Kidney (tissue), 14 donors: ENCODE results near the gene SBF1. TPM values are rescaled to one million over a fixed set of nuclear protein-coding genes. Genes with fewer than 3 reads are reported as not detected.
A peak's percentile ranks its signal among the peaks of the same experiment; 100 is the strongest.

Source experiments
- DNase-seq, 5 donors: peaks; one replicate each; pipeline ENCODE4 v3.0.0-alpha.2; 2013 to 2020
- FAIRE-seq: peaks from 2 replicates; lab custom pipeline; 2012; peaks lifted over from hg19 to GRCh38; lab: Jason Lieb, UNC
- H3K27ac ChIP-seq, 2 donors: one replicate each; pipeline ENCODE4 v1.7.0; 2013; ENCODE audit warnings: low read depth in 2 of 2, low read length in 2 of 2, inconsistent platforms in 1 of 2
- H3K27me3 ChIP-seq: one replicate; pipeline ENCODE4 v1.7.1; 2013; ENCODE audit warnings: low read length, inconsistent platforms; ENCODE audit not compliant: control insufficient read depth, insufficient read depth
- H3K36me3 ChIP-seq, 3 donors: one replicate each; pipeline versions ENCODE4 v1.7.0 to v1.7.1; 2013; ENCODE audit warnings: low read length in 3 of 3, control low read depth in 1 of 3, inconsistent platforms in 1 of 3; ENCODE audit not compliant: insufficient read depth in 3 of 3, control insufficient read depth in 2 of 3
- H3K4me1 ChIP-seq, 3 donors: one replicate each; pipeline versions ENCODE4 v1.7.0 to v1.7.1; 2013; ENCODE audit warnings: low read length in 3 of 3, inconsistent platforms in 1 of 3, low read depth in 1 of 3; ENCODE audit not compliant: control insufficient read depth in 2 of 3, insufficient read depth in 2 of 3
- H3K4me3 ChIP-seq, 3 donors: one replicate each; pipeline versions ENCODE4 v1.7.0 to v1.8.1; 2013; ENCODE audit warnings: low read length in 3 of 3, control low read depth in 1 of 3, inconsistent platforms in 1 of 3
- H3K9ac ChIP-seq, 3 donors: one replicate each; pipeline versions ENCODE4 v1.7.0 to v1.7.1; 2013; ENCODE audit warnings: low read length in 3 of 3, control low read depth in 1 of 3, inconsistent platforms in 1 of 3
- H3K9me3 ChIP-seq, 3 donors: one replicate each; pipeline versions ENCODE4 v1.7.0 to v1.7.1; 2013; ENCODE audit warnings: low read length in 3 of 3, control low read depth in 1 of 3, inconsistent platforms in 1 of 3; ENCODE audit not compliant: control insufficient read depth in 2 of 3, insufficient read depth in 1 of 3
- intact Hi-C: fragments of 100-400 bp; cut with DNase I; formaldehyde crosslinking; loops from one replicate; pipeline ENCODE4 v1.11.1; 2022
- polyA plus RNA-seq: library from polyadenylated mRNA; stranded (reverse); fragments of 350-450 nt; fragmentation: Illumina TruSeq; extraction: RNeasy Lipid Tissue Mini Kit (QIAGEN cat#74804); gene quantifications from one replicate; pipeline ENCODE4 v1.2.3, GENCODE V29; 2014; ENCODE audit warnings: low read depth, low replicate concordance; ENCODE audit not compliant: insufficient read depth
- total RNA-seq: library from RNA; stranded (reverse); fragmentation: NEBNext Ultra II Directional; extraction: Animal tissue kit (Norgen Biotek cat#: 25700); gene quantifications from one replicate; pipeline ENCODE4 v1.2.1, GENCODE V29; 2021
- TF ChIP-seq, protein P1 (sequence below): IDR thresholded peaks from 3 replicates; pipeline ENCODE4 v1.5.1; 2012; ENCODE audit warnings: mild to moderate bottlenecking, moderate library complexity, borderline replicate concordance; ENCODE audit not compliant: insufficient read depth; ENCODE audit errors: extremely low read depth
- donor health status: control.
- donor health status: control.
- donor health status: control.
- donor health status: control.
- donor health status: control.
- donor health status: DM: yes; HTN: yes; CAD: no.
- donor health status: Normal renal cell carcinoma (clear cell type).

SBF1 gene
- total and polyA plus RNA-seq, 2 donors from 2014 or later = 18.1 to 73.9 TPM

DNA sequence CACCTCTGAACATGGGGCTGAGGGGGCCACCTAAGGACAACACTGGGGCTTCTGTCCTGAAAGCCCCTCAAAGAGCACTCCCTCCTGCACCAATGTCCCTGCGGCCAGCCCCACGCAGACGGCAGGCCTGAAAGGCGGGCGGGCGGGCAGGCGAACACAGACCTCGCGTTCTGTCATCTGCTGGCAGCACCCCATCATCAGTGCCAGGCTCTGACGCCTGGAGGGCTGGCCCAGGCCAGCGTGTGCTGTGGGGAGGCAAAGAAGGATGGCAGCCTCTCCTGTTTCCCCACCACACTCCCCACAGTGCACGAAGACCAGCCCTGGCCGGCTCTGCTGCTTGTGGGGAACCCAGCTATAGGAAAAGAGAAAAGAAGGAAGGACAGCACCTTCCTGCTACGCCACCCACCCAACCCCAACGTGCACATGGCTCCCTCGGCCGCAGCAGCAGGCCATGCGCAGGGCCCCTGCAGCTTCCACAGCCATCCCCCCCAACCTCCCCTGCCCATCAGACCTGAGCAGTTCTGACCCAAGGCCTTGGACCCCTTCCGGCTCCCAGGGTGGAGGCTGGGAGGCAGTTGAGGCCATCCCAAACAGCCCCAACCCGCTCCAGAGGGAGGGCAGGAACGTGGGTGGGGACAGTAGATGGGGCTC is 3.5 kb downstream of the SBF1 start:
- Histone ChIP-seq H3K27ac (no peak overlapping the region), H3K9me3 (no peaks in the 10 kb centered on the region), H3K9ac (no peak overlapping the region), H3K36me3 (peaks cover 0 to 10% (median 8%) of the 10 kb centered on the region in 3 donors), H3K4me1 (peaks cover 0 to 31% (median 20%) of the 10 kb centered on the region in 3 donors), H3K27me3 (no peaks in the 10 kb centered on the region), H3K4me3 (no peak overlapping the region)
- intact Hi-C loops = no loop called here
- TF ChIP-seq, protein P1, sequence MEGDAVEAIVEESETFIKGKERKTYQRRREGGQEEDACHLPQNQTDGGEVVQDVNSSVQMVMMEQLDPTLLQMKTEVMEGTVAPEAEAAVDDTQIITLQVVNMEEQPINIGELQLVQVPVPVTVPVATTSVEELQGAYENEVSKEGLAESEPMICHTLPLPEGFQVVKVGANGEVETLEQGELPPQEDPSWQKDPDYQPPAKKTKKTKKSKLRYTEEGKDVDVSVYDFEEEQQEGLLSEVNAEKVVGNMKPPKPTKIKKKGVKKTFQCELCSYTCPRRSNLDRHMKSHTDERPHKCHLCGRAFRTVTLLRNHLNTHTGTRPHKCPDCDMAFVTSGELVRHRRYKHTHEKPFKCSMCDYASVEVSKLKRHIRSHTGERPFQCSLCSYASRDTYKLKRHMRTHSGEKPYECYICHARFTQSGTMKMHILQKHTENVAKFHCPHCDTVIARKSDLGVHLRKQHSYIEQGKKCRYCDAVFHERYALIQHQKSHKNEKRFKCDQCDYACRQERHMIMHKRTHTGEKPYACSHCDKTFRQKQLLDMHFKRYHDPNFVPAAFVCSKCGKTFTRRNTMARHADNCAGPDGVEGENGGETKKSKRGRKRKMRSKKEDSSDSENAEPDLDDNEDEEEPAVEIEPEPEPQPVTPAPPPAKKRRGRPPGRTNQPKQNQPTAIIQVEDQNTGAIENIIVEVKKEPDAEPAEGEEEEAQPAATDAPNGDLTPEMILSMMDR = no peak
- no peak for DNase-seq
- FAIRE-seq = no peak

DNA sequence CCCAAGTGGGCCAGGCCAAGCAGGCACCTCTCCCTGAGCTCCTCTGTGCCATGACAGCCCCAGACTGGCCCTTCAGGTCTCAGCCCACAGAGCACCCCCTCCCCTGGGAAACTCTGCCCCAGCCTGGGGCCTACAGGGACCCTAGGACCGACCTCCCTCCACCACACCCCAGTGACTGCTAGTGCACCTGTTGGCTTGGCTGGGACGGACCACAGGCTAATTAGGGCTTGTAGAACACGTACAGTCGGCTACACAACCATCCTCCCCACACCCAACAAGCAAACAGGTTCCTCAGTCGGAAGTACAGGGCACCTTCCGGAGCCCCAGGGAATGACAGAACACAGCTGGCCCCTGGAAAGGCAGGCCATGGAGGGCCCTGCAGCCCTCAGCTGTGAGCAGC is 4.3 kb downstream of the SBF1 start:
- FAIRE-seq (no peak), DNase-seq (peak in 1 of 5 donors; percentile 33)
- Histone ChIP-seq H3K27me3 (no peaks in the 10 kb centered on the region), H3K27ac (no peak overlapping the region), H3K4me3 (no peak overlapping the region), H3K9me3 (no peaks in the 10 kb centered on the region), H3K36me3 (peaks cover 0 to 16% (median 13%) of the 10 kb centered on the region in 3 donors), H3K4me1 (peaks cover 0 to 29% (median 20%) of the 10 kb centered on the region in 3 donors), H3K9ac (no peak overlapping the region)
- TF ChIP-seq, protein P1 = no peak
- intact Hi-C loops = no loop called here

DNA sequence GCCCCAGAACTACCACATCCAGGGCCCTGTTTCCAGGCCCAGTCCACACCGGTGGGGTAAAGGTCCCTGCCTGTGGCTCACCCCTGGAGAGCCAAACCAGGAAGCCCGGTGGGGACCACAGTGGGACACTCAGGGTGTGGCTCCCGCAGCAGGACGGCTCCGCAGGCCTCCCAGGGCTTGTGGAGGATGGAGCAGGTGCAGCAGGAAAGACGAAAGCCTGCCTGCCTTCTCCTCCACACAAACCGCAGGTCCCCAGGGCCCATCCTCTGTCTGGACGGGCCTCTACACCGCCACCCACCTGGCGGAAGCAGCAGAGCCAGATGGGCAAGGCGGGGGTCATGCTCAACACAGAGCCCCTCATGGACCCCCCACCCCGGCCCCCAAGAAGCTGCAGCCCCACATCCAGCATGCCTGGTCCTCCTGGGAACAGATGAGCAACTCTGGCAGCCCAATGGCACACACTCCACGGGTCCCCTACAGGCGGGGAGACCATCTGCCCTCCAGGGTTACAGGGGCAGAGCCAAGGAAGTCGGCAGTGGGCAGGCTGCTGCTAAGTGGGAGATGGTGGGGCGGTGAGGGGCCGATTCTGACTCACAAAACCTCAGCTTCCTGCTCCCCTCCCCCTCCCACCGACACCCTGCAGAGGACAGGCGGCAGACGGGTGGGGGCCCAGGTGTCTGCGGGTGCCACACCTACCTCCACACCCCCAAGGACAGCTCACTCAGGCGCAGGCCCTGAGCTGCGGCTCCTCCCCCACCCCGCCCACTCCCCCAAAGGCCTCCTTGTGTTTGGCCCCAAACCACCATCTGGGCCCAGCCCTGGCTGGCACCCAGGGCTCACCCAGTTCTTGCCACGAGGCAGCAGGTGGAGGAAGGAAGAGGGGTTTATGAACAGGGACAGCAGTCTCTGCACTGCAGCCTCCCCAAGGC is 5.2 kb downstream of the SBF1 start:
- H3K9ac ChIP-seq = no peak overlapping the region

More for the DNA sequence above, 5.2 kb downstream of the SBF1 start:
- TF ChIP-seq, protein P1 = no peak
- DNase-seq (peak in 1 of 5 donors; percentile 93), FAIRE-seq (no peak)
- Histone ChIP-seq H3K27me3 (no peaks in the 10 kb centered on the region), H3K9me3 (no peaks in the 10 kb centered on the region), H3K27ac (no peak overlapping the region), H3K4me3 (no peak overlapping the region), H3K4me1 (peaks cover 0 to 26% (median 20%) of the 10 kb centered on the region in 3 donors), H3K36me3 (peaks cover 0 to 19% (median 18%) of the 10 kb centered on the region in 3 donors)
- intact Hi-C loops = no loop called here
